Stimulated activated CD4-positive, alpha-beta T cell treated with anti-CD3 and anti-CD28 coated beads, Interleukin-12 subunit alpha, Interleukin-12 subunit beta, amount 100 ng/mL, for 24 hours (primary cell): ENCODE data around the gene TNFAIP8.

Experiments used
- DNase-seq, 2 experiments: peaks; one replicate each; pipeline ENCODE4 v3.0.0-alpha.2; 2020; ENCODE audit warnings: low read depth in 2 of 2

The TNFAIP8 gene

GRCh38 chr5:119355685-119356611, at the start of gene TNFAIP8:
Gene TNFAIP8 (plus strand): TSS chr5:119356019. CDS start chr5:119356091, 72 bp downstream.
- peak; percentile 71 to 79 for DNase-seq

- no peak for DNase-seq
Measured at GRCh38 chr5:119307170-119307569, 48.6 kb upstream of the TNFAIP8 start.

- DNase-seq, result no peak
Measured at GRCh38 chr5:119309326-119309725, 46.5 kb upstream of the TNFAIP8 start.

- DNase-seq, result no peak
Measured at GRCh38 chr5:119311688-119312087, 44.1 kb upstream of the TNFAIP8 start.

DNA sequence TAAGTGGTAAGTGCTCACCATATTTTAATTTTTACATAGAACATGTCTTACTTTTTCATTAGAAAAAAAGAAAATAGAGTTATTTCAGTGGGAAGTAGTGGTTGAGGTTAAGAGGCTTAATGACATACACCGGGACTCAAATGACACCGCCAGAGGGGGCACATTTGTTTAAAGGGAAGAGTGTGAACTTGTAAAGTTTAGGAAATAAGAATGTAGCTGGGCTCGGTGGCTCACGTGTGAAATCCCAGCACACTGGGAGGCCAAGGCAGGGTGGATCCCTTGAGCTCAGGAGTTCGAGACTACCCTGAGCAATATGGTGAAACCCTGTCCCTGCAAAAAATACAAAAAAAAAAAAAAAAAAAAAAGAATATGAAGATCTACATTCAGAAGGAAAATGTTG, 43.4 kb upstream of the TNFAIP8 start:
- DNase-seq, result no peak

DNA sequence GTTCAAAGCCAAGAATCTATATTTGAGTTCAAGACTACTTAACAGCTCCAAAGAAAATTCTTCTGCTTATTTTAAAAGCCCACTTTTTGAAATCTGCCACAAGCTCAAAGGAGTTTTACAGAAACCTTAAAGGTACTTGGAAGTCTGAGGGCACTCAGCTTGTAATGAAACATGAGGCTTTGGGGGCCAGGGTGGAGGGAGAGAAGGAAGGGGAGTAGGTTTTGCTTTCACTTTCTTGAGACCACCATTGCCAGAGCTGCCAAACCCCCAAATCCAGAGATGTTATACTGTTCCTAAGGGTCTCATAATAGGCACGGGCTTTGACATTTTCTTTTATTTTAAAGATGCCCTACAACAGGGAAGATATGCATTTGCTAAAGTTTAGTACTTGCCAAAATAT, 42.6 kb upstream of the TNFAIP8 start:
- no peak for DNase-seq

GRCh38 chr5:119313658-119314605, 41.9 kb upstream of the TNFAIP8 start:
- DNase-seq, result no peak

GRCh38 chr5:119315516-119315949, 40.3 kb upstream of the TNFAIP8 start:
- no peak for DNase-seq

- no peak for DNase-seq
Measured at GRCh38 chr5:119316086-119316485, 39.7 kb upstream of the TNFAIP8 start.

DNA sequence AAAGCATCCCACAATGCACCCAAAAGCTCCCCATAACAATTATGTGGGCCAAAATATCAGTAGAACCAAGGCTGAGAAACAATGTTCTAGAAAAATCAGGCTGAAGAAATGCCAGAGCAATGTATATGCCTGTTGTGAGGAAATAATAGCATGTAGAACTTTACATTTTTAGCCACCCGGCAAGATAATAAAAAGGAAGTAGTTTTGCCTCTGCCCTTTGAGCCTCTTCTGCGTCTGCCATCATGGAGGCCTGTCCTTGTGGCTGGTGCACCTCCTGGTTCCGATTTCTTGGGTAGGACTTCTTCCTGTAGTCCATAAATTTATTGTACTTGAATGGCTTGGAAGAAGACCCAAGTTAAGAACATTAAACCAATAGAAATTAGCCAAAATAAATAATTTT, 38.9 kb upstream of the TNFAIP8 start:
- no peak for DNase-seq

DNA sequence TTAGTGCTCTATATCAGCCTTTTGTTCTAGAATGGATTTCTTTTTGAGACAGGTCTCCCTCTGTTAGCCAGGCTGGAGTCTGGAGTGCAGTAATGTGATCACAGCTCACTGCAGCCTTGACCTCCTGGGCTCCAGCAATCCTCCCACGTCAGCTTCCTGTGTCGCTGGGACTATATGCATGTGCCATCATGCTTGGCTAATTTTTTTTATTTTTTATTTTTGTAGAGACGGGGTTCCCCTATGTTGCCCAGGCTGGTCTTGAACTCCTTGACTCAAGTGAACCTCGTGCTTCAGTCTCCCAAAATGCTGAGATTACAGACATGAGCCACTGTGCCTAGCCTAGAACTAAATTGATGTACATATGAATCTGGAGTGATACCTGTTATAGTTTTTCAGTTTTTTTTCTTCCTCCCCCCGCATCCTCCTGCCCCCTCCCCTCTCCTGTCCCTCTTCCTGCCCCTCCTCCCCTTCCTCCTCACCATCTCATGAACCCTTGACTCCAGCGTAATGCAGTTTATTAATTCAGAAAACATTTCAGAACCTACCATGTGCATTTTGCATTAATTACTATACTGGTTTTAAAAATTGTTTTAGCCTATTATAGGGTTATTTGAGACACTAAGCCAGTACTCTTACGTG, 37.4 kb upstream of the TNFAIP8 start:
- DNase-seq, result no peak

DNA sequence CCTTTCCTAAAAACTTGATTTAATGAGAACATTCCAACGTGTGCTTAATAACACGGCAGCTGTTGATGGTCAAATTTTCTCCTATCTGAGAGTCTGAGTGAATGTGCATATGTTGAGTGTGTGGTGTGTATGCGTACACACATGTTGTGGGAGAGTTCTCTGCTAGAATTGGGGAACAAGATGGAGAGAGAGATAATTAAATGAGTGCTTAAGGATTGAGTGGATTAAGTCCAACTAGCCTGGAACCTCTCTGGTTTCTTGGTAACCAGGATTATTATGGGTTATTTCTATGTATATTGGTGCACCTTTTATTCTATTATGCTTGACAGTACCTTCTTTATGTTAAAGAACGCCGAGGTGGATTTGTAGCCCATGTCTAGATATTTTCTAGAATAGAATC, 36.4 kb upstream of the TNFAIP8 start:
- no peak for DNase-seq

DNA sequence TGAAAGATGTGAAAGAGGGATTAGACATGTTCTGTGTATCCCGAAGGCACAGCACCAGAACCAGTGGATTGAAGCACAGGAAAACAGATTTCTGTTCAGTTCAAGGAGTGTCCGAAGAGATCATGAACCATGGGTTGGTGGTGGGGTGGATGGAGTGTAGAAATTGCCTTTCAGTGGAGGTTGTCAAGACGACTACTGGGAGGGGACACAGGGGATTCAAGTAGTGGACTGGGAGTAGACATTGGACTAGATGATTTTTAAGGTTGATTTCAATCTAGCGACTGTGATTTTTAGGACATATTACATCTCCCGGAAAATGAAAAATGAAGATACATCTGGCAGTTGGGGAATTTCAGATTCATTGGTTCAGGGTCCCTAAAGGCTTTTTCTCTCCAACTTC, 35.9 kb upstream of the TNFAIP8 start:
- no peak for DNase-seq

GRCh38 chr5:119321569-119322311, 34.1 kb upstream of the TNFAIP8 start:
- no peak for DNase-seq

GRCh38 chr5:119322312-119322947, 33.4 kb upstream of the TNFAIP8 start:
- no peak for DNase-seq

DNA sequence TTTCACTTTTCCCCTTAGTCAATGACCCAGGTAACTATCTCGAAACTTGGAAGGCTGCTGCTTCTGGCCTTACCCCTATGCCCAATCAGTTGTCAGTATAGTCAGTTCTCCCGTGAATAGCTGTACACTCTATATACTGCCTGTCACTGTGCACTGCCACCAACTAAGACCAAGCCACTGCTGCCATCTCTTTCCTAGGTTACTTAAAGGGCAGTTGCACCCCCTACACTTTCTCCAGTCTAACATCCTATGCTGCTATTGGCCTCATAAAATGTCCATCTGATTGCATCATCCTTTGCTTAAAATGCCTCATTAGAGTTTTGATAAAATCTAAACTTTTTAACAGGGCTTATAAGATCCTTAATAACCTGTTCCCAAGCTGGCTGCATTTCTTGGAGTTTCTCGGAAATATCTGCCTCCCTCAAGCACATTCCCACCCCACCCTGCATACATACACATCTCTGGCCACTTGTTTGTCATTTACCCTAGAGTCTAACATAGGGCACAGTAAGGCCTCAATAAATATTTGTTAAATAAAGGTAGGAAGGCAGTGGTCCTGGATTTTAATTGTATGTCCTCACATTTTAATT, 32.8 kb upstream of the TNFAIP8 start:
- no peak for DNase-seq

DNA sequence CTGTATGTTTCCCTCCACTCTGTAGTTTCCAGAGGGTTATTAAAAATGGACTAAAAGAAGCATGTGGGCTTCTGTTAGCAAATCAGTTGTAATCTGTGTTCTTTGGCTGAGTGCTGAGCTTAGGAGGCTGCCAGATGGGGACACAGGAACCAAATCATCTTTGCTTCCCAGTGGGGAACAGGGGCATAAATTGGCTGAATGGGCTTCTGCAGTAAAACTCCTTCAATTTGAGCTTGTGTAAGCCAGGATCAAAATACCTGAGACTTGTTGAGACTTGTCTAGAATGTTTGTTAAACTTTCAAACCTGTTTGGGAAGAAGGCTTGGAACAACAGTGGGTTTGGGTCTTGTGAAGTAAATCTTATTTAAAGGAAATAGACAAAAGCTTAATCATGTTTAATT, 32.2 kb upstream of the TNFAIP8 start:
- no peak for DNase-seq

DNA sequence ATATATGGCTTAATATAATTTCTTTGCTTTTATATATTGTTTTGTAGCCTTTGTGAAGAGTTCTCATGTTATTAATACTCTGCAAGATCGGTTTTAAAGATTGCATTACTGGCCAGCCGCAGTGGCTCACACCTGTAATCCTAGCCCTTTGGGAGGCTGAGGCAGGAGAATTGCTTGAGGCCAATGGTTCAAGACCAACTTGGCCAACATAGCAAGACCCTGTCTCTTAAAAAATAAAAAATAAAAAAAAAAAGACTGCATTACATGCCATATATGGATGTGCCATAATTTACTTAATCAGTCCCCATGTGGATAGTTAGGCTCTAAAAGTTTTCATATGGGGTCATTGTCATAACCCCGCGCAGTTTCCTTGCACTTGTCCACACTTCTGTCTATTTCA, 31.0 kb upstream of the TNFAIP8 start:
- DNase-seq, result no peak

GRCh38 chr5:119327018-119327417, 28.8 kb upstream of the TNFAIP8 start:
- peak in 1 of 2 experiments; percentile 55 for DNase-seq
